GM19043 (cell line): Measurements from ENCODE around the gene LTA.
"Not testable (repeated sequence)": the region's sequence is repeated elsewhere in the genome, so short reads cannot be mapped to it uniquely, and the experiment has no call there.

ENCODE experiments used
- ATAC-seq: cut with Tn5 transposase; IDR thresholded peaks from one replicate; pipeline ENCODE4 v1.9.1; 2021; ENCODE audit warnings: low read depth; ENCODE audit not compliant: unreplicated experiment

Gene LTA

GRCh38 chr6:31586008-31586407 lies 13.9 kb downstream of the LTA start, which contains the start of gene LST1:
LST1 (plus strand) TSS chr6:31586277; CDS start chr6:31587300, 1,023 bp downstream.
- ATAC-seq = no peak

- ATAC-seq = no peak
These were observed 14.7 kb downstream of the LTA start for GRCh38 chr6:31586599-31587281.

DNA sequence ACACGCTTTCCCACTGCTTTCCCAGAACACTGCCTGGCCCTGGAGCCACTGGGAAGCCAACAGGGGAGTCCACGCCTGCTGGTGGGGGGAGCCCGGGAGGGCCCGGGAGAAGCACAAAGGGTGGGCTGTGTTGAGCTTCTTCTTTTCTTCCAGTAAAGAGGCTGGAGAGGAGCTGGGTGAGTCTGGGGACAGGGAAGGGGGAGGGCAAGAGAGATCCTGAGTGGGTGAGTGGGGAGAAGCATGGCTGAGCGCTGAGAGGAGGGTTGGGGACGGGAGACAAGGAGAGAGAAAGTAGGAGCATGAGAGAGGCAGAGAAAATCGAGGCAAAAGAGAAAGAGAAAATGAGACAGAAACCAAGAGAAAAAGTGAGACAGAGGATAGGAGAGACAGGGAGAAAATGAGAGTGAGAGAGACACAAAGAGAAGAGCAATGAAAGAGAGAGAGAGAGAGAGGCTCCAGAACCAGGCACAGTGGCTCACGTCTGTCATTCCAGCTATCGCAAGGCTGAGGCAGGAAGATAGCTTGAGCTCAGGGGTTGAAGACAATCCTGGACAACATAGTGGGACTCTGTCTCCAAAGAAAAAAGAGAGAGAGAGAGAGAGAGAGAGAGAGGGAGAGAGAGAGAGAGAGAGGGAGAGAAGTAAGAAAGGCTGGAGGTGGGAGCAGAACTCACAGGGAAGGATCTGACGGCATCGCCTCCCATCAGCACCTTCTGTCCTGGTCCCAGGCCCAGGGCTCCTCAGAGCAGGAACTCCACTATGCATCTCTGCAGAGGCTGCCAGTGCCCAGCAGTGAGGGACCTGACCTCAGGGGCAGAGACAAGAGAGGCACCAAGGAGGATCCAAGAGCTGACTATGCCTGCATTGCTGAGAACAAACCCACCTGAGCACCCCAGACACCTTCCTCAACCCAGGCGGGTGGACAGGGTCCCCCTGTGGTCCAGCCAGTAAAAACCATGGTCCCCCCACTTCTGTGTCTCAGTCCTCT lies 16.0 kb downstream of the LTA start:
- no peak for ATAC-seq

- no peak for ATAC-seq
These were observed 17.0 kb downstream of the LTA start for GRCh38 chr6:31588871-31589650.

DNA sequence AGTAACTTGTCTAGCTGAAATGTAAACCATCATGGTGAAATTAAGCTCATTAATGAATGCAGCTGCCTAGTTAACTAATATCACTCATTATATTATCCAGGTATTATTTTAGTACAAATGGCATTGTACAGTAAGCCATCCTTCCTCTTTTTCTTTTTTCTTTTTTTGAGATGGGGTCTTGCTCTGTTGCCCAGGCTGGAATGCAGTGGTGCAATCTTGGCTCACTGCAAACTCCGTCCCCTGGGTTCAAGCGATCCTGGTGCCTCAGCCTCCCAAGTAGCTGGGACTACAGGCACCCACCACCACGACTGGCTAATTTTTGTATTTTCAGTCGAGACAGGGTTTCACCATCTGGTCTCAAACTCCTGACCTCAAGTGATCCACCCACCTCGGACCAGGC lies 18.6 kb downstream of the LTA start:
- not testable (repeated sequence) for ATAC-seq

GRCh38 chr6:31592396-31592771 lies 20.3 kb downstream of the LTA start:
- peak; percentile 28 for ATAC-seq

- ATAC-seq = no peak
These were observed 24.9 kb downstream of the LTA start for GRCh38 chr6:31597006-31597405.

- no peak for ATAC-seq
These were observed 35.2 kb downstream of the LTA start for GRCh38 chr6:31607317-31607716.

GRCh38 chr6:31609519-31610406 lies 37.7 kb downstream of the LTA start:
- ATAC-seq = no peak

- ATAC-seq = no peak
These were observed 38.9 kb downstream of the LTA start for GRCh38 chr6:31610968-31611367.

GRCh38 chr6:31614075-31614619 lies 42.1 kb downstream of the LTA start:
- no peak for ATAC-seq

DNA sequence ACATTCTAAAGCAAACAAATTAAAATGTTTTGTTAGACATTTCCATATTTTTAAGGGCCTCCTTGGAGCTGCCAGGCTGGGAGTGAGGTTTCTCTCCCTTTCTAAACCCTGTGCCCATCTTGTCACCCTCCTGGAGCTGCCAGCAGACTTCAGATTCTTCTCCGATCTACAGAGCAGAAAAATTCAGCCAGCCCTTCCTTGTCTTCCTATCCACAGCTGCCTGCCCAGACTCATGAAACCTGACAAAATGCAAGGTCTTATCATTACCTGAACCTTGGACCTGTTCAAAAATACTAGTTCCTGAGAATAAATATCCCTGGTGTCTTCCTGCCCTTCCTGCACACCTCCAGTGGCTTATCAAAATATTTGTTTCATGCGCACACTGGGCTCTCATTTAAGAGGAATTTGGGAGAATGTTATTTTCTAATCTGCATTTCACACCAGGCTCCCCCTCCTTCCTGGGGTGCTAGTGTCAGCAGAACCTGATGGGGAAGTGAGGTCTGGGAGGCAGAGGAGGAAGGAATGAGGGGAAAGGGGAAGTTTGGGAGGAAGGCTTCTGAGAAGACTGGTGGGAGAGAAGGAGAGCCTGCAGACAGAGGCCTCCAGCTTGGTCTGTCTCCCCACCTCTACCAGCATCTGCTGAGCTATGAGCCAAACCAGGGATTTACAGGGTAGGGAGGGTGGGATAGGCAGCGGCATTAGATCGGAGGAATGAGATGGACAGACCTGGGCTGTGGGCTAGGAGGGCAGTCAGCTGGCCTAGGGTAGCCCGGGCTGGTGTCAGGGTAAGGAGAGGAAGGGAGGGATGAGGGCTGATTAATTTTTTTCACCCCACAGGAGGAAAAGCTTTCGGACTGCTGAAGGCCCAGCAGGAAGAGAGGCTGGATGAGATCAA lies 42.8 kb downstream of the LTA start, which contains the start of gene AIF1:
TSS of gene AIF1 (plus strand) at position 551 of the 895 bp plus-strand sequence. CDS start at position 647, 96 bp downstream.
- no peak for ATAC-seq

- no peak for ATAC-seq
These were observed 43.7 kb downstream of the LTA start for GRCh38 chr6:31615748-31616147.

GRCh38 chr6:31617010-31617409 lies 44.9 kb downstream of the LTA start:
- no peak for ATAC-seq

DNA sequence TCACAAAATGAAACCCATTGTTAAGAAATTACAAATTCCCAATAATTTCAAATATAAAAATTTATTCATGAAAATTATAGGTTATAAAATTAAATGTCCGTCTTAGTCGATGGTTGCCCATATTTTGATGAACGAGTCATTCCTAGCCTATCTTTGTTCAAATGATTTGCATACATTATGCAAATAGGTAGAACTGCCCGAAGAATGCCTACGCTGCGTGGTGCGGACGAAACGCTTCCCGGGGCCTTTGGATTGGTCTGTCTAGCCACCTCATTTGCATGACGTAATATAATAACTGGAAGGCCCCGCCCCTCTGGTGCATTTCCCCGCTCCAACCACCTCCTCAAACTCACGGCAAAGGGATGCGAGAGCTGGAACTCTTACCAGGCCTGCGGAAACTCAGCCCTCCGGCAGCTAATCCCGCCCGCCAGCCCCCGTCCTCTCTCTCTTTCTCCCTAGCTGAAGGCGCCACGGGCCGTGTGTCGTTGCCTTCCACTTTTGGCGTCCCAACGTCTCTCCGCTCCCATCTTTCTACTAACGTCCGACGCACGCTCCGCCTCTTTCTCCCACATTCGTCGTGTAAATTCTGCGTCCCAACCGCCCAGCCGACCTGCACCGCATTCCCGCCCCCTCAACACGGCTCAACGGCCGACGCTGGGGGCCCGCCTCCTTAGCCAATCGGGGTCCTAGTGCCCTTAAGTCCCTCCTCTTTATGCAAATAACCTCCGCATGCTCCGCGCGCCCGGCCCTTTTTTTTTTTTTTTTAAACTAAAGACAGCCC lies 47.9 kb downstream of the LTA start:
- peak; percentile 76 for ATAC-seq

GRCh38 chr6:31620586-31621319 lies 48.7 kb downstream of the LTA start, which contains the start of gene PRRC2A:
PRRC2A (plus strand) TSS chr6:31620715; CDS start chr6:31622790, 2,075 bp downstream.
- peak; percentile 3 for ATAC-seq
